Small intestine (tissue), 7 donors: ENCODE measurements around the gene FAM98B. TPM values are rescaled to one million over a fixed set of nuclear protein-coding genes. Genes with fewer than 3 reads are reported as not detected.

Experiments
- DNase-seq, 2 donors: peaks; one replicate each; pipeline versions ENCODE4 v3.0.0 to v3.0.0-alpha.2; 2013
- FAIRE-seq: peaks from 2 replicates; lab custom pipeline; 2012; peaks lifted over from hg19 to GRCh38; lab: Jason Lieb, UNC
- H3K27ac ChIP-seq, 3 donors: one replicate each; pipeline ENCODE4 v1.5.1; 2013; ENCODE audit warnings: low read length in 2 of 3, mild to moderate bottlenecking in 2 of 3, control low read depth in 1 of 3, inconsistent platforms in 1 of 3, low read depth in 1 of 3, moderate library complexity in 1 of 3
- H3K27me3 ChIP-seq, 3 donors: one replicate each; pipeline ENCODE4 v1.6.1; 2013; ENCODE audit warnings: low read length in 3 of 3, inconsistent platforms in 1 of 3; ENCODE audit not compliant: control insufficient read depth in 3 of 3, insufficient read depth in 3 of 3
- H3K36me3 ChIP-seq, 3 donors: one replicate each; pipeline ENCODE4 v1.6.1; 2013; ENCODE audit warnings: low read length in 3 of 3, inconsistent platforms in 1 of 3, low read depth in 1 of 3, mild to moderate bottlenecking in 1 of 3, moderate library complexity in 1 of 3; ENCODE audit not compliant: control insufficient read depth in 3 of 3, insufficient read depth in 2 of 3
- H3K4me1 ChIP-seq, 3 donors: one replicate each; pipeline ENCODE4 v1.6.1; 2013; ENCODE audit warnings: low read length in 2 of 3, inconsistent platforms in 1 of 3, low read depth in 1 of 3, mild to moderate bottlenecking in 1 of 3, moderate library complexity in 1 of 3; ENCODE audit not compliant: control insufficient read depth in 3 of 3, insufficient read depth in 2 of 3
- H3K4me3 ChIP-seq, 3 donors: one replicate each; pipeline ENCODE4 v1.5.1; 2013; ENCODE audit warnings: low read length in 3 of 3, control low read depth in 1 of 3, inconsistent platforms in 1 of 3, low read depth in 1 of 3, mild to moderate bottlenecking in 1 of 3, moderate library complexity in 1 of 3
- H3K9me3 ChIP-seq, 2 donors: one replicate each; pipeline ENCODE4 v1.6.1; 2013; ENCODE audit warnings: low read depth in 1 of 2, low read length in 1 of 2; ENCODE audit not compliant: control insufficient read depth in 2 of 2, insufficient read depth in 1 of 2
- WGBS, 3 donors: extraction: QIAGEN DNeasy Blood & Tissue Kit; methylation state at CpG; one replicate each; pipeline ENCODE4 v1.1.7; 2013; 5-methylcytosine and 5-hydroxymethylcytosine counted together
- polyA plus RNA-seq, 4 donors: library from polyadenylated mRNA; stranded (reverse) in 3 of 4; unstranded in 1 of 4; fragments of 200-250 nt in 3 of 4; fragments of 120-200 nt in 1 of 4; gene quantifications; one replicate each; pipeline versions ENCODE4 v1.2.1 to v1.2.3, GENCODE V29; 2013
- donor health status: healthy with polysubstance abuse.
- donor health status: control.
- donor health status: control.
- donor health status: Bipolar disorder and iron deficiency.
- donor health status: healthy.

FAM98B gene
- polyA plus RNA-seq, 4 donors: 5.8 to 33.4 (median 10.8) TPM

DNA sequence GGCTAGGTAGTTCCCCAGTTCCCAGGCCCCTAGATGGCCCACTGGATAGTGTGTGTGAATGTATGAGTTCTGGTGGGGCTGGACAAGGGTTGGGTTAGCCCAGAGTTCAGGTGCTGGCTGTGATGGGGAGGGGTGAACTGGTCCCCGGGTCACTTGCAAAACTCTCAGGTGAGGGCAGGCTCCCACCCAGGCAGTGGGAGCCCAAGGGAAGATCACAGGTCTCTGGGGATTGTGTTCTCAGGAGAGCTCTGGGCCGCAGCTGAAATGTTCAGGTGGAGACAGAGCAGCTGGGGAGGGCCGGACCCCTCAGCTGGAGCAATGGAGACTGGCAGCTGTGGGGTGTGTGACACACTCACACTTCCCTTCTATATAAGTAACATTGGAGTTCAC, 12.8 kb upstream of the FAM98B start:
- Histone ChIP-seq H3K27ac (no peak overlapping the region), H3K4me3 (no peak overlapping the region), H3K36me3 (no peaks in the 10 kb centered on the region), H3K4me1 (no peaks in the 10 kb centered on the region), H3K9me3 (no peaks in the 10 kb centered on the region), H3K27me3 (no peaks in the 10 kb centered on the region)
- FAIRE-seq (no peak), DNase-seq (no peak)
- 90 to 95% (median 93%) methylated on average over 3 of the region's 3 CpGs for WGBS, 3 donors

DNA sequence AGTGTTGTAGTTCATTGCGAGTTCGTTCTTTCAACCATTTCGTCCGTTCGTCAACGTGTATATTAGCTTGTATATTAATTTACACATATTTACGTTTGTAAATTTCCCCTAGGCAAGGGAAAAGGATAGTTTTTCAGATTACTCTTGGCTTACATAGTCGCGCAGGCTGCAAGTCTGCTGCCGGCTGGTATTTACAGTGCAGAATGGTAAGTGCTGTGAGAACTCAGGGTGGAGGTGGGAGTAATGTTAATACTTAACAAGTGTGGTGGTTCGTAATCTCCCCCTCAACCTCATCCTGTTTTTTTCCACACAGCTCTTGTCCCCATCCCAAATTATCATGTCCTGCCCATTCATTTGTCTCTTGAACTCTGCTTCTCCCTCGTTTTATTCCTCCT, 766 bp downstream of the FAM98B start:
- peaks cover 2 to 3% (median 3%) of the 10 kb centered on the region in 3 donors for H3K4me1 ChIP-seq
- DNase-seq (no peak), FAIRE-seq (no peak)
- H3K4me3 ChIP-seq: peak overlapping the region; percentile 75 to 95 (median 78)
- H3K36me3 ChIP-seq: peaks cover 0 to 14% (median 0%) of the 10 kb centered on the region in 3 donors
- no peaks in the 10 kb centered on the region for H3K9me3 ChIP-seq
- peak overlapping the region; percentile 79 to 99 (median 94) for H3K27ac ChIP-seq
- WGBS, 3 donors: 0% methylated on average over 12 of the region's 12 CpGs
- no peaks in the 10 kb centered on the region for H3K27me3 ChIP-seq

- no peaks in the 10 kb centered on the region for H3K27me3 ChIP-seq
- FAIRE-seq: no peak
- peak overlapping the region in 2 of 3 donors; percentile 94 to 99 for H3K27ac ChIP-seq
- H3K9me3 ChIP-seq: no peaks in the 10 kb centered on the region
- peak overlapping the region in 2 of 3 donors; percentile 75 to 95 for H3K4me3 ChIP-seq
- 1 to 6% (median 3%) methylated on average over 4 of the region's 4 CpGs for WGBS, 3 donors
- peak in 1 of 2 donors; percentile 8 for DNase-seq
- peaks cover 2 to 3% (median 3%) of the 10 kb centered on the region in 3 donors for H3K4me1 ChIP-seq
- peaks cover 0 to 14% (median 0%) of the 10 kb centered on the region in 3 donors for H3K36me3 ChIP-seq
Observed at GRCh38 chr15:38455092-38455491, 1.2 kb downstream of the FAM98B start.

GRCh38 chr15:38458646-38459045, 4.7 kb downstream of the FAM98B start:
- 94 to 98% (median 97%) methylated on average over 5 of the region's 5 CpGs for WGBS, 3 donors
- DNase-seq: no peak
- Histone ChIP-seq H3K4me1 (peaks cover 2 to 3% (median 3%) of the 10 kb centered on the region in 3 donors), H3K27me3 (no peaks in the 10 kb centered on the region), H3K36me3 (peaks cover 0 to 14% (median 0%) of the 10 kb centered on the region in 3 donors), H3K9me3 (no peaks in the 10 kb centered on the region), H3K4me3 (no peak overlapping the region), H3K27ac (no peak overlapping the region)
- no peak for FAIRE-seq

DNA sequence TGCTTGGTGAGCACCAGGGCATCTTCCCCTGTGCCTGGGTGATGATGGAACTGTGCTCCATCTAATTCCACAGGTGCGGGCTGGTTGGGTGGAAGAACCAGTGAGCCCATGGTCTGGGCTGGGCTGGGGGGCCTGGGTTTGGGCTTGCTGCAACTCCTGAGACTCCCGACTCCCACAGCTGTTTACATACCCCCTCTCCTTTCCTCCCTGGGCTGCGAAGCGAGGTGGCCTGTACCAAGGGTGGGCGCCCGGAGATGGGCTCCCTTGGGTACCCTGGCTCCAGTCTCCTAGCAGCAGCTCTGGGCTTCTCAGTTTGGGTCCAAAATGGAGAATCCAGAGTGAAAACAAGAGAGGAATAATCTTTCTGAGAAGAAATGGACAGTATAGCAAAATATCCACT, 5.6 kb downstream of the FAM98B start:
- Histone ChIP-seq H3K4me1 (peaks cover 2 to 3% (median 3%) of the 10 kb centered on the region in 3 donors), H3K9me3 (no peaks in the 10 kb centered on the region), H3K27ac (no peak overlapping the region), H3K36me3 (peaks cover 0 to 14% (median 0%) of the 10 kb centered on the region in 3 donors), H3K4me3 (no peak overlapping the region), H3K27me3 (no peaks in the 10 kb centered on the region)
- 88 to 98% (median 94%) methylated on average over 6 of the region's 6 CpGs for WGBS, 3 donors
- DNase-seq (no peak), FAIRE-seq (no peak)

GRCh38 chr15:38460543-38460942, 6.6 kb downstream of the FAM98B start:
- 72 to 81% (median 75%) methylated on average over 3 of the region's 3 CpGs for WGBS, 3 donors
- DNase-seq (no peak), FAIRE-seq (no peak)
- Histone ChIP-seq H3K36me3 (peaks cover 0 to 14% (median 0%) of the 10 kb centered on the region in 3 donors), H3K27ac (no peak overlapping the region), H3K27me3 (no peaks in the 10 kb centered on the region), H3K4me3 (no peak overlapping the region), H3K9me3 (no peaks in the 10 kb centered on the region), H3K4me1 (no peaks in the 10 kb centered on the region)

DNA sequence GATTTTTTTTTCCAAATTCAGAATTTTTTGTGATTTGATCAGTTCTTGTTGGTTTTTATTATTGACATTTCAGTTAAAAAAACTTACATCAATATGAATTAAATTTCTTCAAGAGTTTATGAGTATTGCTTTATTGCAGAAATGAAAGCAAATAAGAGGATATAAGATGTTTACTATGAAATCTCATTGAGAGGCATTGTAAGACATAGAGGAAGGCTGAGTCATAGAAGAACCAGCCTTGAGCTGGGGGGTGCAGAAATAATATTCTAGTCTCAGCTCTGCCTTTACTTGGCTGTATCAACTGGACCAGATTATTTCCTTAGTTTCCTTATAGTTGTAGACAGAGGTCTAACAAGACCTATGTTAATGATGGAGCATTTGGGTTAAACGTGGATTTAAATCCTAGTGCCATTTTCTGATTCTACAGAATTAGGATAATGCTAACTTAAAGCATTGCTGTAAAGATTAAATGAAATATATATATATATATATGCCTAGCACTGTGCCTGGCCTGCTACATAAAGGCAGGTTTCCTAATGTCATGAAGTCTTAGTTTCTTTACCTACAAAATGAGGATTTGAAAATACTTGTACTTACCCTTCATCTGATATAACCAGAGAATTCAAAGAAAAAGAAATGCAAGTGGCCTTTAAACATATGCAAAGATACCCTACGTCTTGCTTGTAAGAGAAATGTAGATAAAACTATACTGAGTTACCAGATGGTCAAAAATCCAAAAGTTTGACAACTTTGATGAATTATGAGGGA, 7.3 kb downstream of the FAM98B start:
- peaks cover 0 to 14% (median 0%) of the 10 kb centered on the region in 3 donors for H3K36me3 ChIP-seq
- no peak overlapping the region for H3K27ac ChIP-seq
- H3K27me3 ChIP-seq: no peaks in the 10 kb centered on the region
- H3K9me3 ChIP-seq: no peaks in the 10 kb centered on the region
- no peak overlapping the region for H3K4me3 ChIP-seq
- DNase-seq (no peak), FAIRE-seq (no peak)
- no peaks in the 10 kb centered on the region for H3K4me1 ChIP-seq
- 73 to 86% (median 74%) methylated on average over 2 of the region's 2 CpGs for WGBS, 3 donors

DNA sequence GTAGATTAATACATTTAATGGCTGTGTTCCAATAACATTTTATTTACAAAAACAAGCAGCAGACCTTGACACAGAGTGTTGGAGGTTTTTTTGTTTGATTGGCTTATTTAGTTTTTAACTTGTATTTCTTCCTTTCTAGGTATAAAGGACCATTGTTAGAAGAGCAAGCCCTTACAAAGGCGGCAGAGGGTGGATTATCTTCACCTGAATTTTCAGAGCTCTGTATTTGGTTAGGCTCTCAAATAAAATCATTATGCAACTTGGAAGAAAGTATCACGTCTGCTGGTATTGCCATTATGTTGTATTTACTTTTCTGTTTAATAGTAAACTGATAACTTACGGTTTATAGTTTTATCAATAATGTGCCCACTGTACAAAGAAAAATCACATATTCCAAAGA, 10.0 kb downstream of the FAM98B start:
- FAIRE-seq (no peak), DNase-seq (no peak)
- 37 to 70% (median 57%) methylated on average over 3 of the region's 3 CpGs for WGBS, 3 donors
- no peaks in the 10 kb centered on the region for H3K4me1 ChIP-seq
- peaks cover 0 to 9% (median 0%) of the 10 kb centered on the region in 3 donors for H3K36me3 ChIP-seq
- H3K4me3 ChIP-seq: no peak overlapping the region
- H3K9me3 ChIP-seq: no peaks in the 10 kb centered on the region
- H3K27me3 ChIP-seq: no peaks in the 10 kb centered on the region
- no peak overlapping the region for H3K27ac ChIP-seq
